HG03280 (cell line): ENCODE data around the gene LHPP.

Experiments used
- ATAC-seq: cut with Tn5 transposase; IDR thresholded peaks from one replicate; pipeline ENCODE4 v1.9.1; 2021; ENCODE audit warnings: mild to moderate bottlenecking, moderate library complexity; ENCODE audit not compliant: unreplicated experiment

Gene LHPP

GRCh38 chr10:124618470-124619073 is 156.9 kb downstream of the LHPP start:
- ATAC-seq = no peak

GRCh38 chr10:124619195-124619594 is 157.6 kb downstream of the LHPP start:
- no peak for ATAC-seq

- ATAC-seq = peak; percentile 63
Measured at GRCh38 chr10:124619802-124620490, 158.3 kb downstream of the LHPP start.

GRCh38 chr10:124621637-124622036 is 160.0 kb downstream of the LHPP start:
- ATAC-seq = no peak

GRCh38 chr10:124622158-124622557 is 160.5 kb downstream of the LHPP start:
- ATAC-seq = no peak

GRCh38 chr10:124622866-124623536 is 161.4 kb downstream of the LHPP start:
- ATAC-seq = no peak

- no peak for ATAC-seq
Measured at GRCh38 chr10:124624006-124624405, 162.4 kb downstream of the LHPP start.

GRCh38 chr10:124624466-124624865 is 162.8 kb downstream of the LHPP start:
- ATAC-seq = no peak

- no peak for ATAC-seq
Measured at GRCh38 chr10:124624895-124625294, 163.3 kb downstream of the LHPP start.

GRCh38 chr10:124625831-124626238 is 164.2 kb downstream of the LHPP start:
- ATAC-seq = no peak

- peak; percentile 56 for ATAC-seq
Measured at GRCh38 chr10:124626759-124627380, 165.2 kb downstream of the LHPP start.

- ATAC-seq = no peak
Measured at GRCh38 chr10:124627866-124628675, 166.4 kb downstream of the LHPP start.

- no peak for ATAC-seq
Measured at GRCh38 chr10:124628676-124629021, 167.0 kb downstream of the LHPP start.

GRCh38 chr10:124629415-124629814 is 167.8 kb downstream of the LHPP start:
- no peak for ATAC-seq

- ATAC-seq = no peak
Measured at GRCh38 chr10:124629842-124630241, 168.2 kb downstream of the LHPP start.

GRCh38 chr10:124630551-124630950 is 168.9 kb downstream of the LHPP start:
- ATAC-seq = no peak

- ATAC-seq = no peak
Measured at GRCh38 chr10:124632064-124632531, 170.5 kb downstream of the LHPP start.

- no peak for ATAC-seq
Measured at GRCh38 chr10:124632566-124632965, 170.9 kb downstream of the LHPP start.

- ATAC-seq = no peak
Measured at GRCh38 chr10:124636271-124636995, 174.8 kb downstream of the LHPP start.

- ATAC-seq = no peak
Measured at GRCh38 chr10:124637091-124637700, 175.6 kb downstream of the LHPP start.
